B cell (primary cell): ENCODE data around the gene GCNT2.
"Not testable (repeated sequence)": the region's sequence is repeated elsewhere in the genome, so short reads cannot be mapped to it uniquely, and the experiment has no call there.

Experiments used
- EZH2 ChIP-seq: IDR thresholded peaks from 2 replicates; pipeline ENCODE4 v1.6.1; 2012; ENCODE audit warnings: borderline replicate concordance, low read depth, mild to moderate bottlenecking, moderate library complexity, low read length; ENCODE audit not compliant: insufficient read depth, poor library complexity, severe bottlenecking
- TF ChIP-seq, protein P1 (sequence below): fragments of 200-600 bp; IDR thresholded peaks from one replicate; pipeline ENCODE4 v1.8.0; 2022; ENCODE audit warnings: antibody characterized with exemption, mild to moderate bottlenecking

DNA sequence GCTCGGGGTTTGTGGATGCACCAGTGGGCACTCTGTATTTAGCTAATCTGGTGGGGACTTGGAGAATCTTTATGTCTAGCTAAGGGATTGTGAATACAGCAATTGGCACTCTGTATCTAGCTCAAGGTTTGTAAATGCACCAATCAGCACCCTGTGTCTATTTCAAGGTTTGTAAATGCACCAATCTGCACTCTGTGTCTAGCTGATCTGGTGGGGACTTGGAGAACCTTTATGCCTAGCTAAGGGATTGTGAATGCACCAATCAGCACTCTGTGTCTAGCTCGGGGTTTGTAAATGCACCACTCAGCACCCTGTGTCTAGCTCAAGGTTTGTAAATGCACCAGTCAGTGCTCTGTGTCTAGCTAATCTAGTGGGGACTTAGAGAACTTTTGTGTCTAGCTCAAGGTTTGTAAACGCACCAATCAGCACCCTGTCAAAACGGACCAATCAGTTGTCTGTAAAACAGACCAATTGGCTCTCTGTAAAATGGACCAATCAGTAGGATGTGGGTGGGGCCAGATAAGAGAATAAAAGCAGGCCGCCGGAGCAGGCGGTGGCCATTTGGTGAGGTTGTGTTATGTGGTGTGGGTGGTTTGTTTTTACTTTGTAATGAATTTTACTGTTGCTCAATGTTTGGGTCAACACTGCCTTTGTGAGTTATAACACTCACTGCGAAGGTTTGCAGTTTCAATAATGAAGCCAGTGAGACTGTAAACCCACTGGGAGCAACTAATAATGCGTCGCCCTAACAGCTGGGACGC, 139.5 kb downstream of the GCNT2 start:
- TF ChIP-seq, protein P1, sequence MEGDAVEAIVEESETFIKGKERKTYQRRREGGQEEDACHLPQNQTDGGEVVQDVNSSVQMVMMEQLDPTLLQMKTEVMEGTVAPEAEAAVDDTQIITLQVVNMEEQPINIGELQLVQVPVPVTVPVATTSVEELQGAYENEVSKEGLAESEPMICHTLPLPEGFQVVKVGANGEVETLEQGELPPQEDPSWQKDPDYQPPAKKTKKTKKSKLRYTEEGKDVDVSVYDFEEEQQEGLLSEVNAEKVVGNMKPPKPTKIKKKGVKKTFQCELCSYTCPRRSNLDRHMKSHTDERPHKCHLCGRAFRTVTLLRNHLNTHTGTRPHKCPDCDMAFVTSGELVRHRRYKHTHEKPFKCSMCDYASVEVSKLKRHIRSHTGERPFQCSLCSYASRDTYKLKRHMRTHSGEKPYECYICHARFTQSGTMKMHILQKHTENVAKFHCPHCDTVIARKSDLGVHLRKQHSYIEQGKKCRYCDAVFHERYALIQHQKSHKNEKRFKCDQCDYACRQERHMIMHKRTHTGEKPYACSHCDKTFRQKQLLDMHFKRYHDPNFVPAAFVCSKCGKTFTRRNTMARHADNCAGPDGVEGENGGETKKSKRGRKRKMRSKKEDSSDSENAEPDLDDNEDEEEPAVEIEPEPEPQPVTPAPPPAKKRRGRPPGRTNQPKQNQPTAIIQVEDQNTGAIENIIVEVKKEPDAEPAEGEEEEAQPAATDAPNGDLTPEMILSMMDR: not testable (repeated sequence)
- not testable (repeated sequence) for TF ChIP-seq EZH2
